Naive thymus-derived CD4-positive, alpha-beta T cell (primary cell): ENCODE data around the gene STAT5B. TPM values are rescaled to one million over a fixed set of nuclear protein-coding genes. Genes with fewer than 3 reads are reported as not detected.
"Not testable (repeated sequence)": the region's sequence is repeated elsewhere in the genome, so short reads cannot be mapped to it uniquely, and the experiment has no call there.

Experiments used
- ATAC-seq: fragments of 150-1000 bp; cut with Tn5 transposase; 2 replicates; pipeline ENCODE4 v1.10.0; 2021; ENCODE audit warnings: mild to moderate bottlenecking, moderate library complexity
- CTCF ChIA-PET: fragments of 350-600 bp; sonication (Branson Sonifier 250); formaldehyde crosslinking; loops from one replicate; lab custom pipeline; 2021; ENCODE audit warnings: antibody characterized with exemption; lab: Charles Lee
- POLR2A ChIA-PET: fragments of 350-600 bp; sonication (Branson Sonifier 250); formaldehyde crosslinking; loops from one replicate; lab custom pipeline; 2021; ENCODE audit warnings: antibody characterized with exemption, inconsistent platforms; lab: Charles Lee
- DNase-seq, 9 donors: peaks; one replicate each; pipeline versions ENCODE4 v3.0.0 to v3.0.0-alpha.2; 2020 to 2022; ENCODE audit warnings: mixed read lengths in 1 of 9
- H3K27ac ChIP-seq: one replicate; pipeline ENCODE4 v1.7.0; 2013; ENCODE audit warnings: mild to moderate bottlenecking, low read depth, low read length, moderate library complexity
- H3K27me3 ChIP-seq, 2 donors: one replicate each; pipeline ENCODE4 v1.7.0; 2013; ENCODE audit warnings: low read length in 2 of 2, mild to moderate bottlenecking in 2 of 2, moderate library complexity in 2 of 2; ENCODE audit not compliant: control insufficient read depth in 2 of 2, insufficient read depth in 2 of 2
- H3K36me3 ChIP-seq, 3 experiments: 1 replicate in 2 of 3; 2 replicates in 1 of 3; pipeline ENCODE4 v1.7.0; 2013; ENCODE audit warnings: low read length in 3 of 3, mild to moderate bottlenecking in 3 of 3, moderate library complexity in 1 of 3; ENCODE audit not compliant: insufficient read depth in 3 of 3, control insufficient read depth in 2 of 3
- H3K4me1 ChIP-seq, 2 donors: one replicate each; pipeline ENCODE4 v1.7.0; 2013; ENCODE audit warnings: low read length in 2 of 2, mild to moderate bottlenecking in 2 of 2, moderate library complexity in 1 of 2; ENCODE audit not compliant: control insufficient read depth in 2 of 2, insufficient read depth in 2 of 2
- H3K4me3 ChIP-seq: 2 replicates; pipeline ENCODE4 v1.7.0; 2013; ENCODE audit warnings: mild to moderate bottlenecking, low read length
- H3K9me3 ChIP-seq, 3 experiments: 1 replicate in 2 of 3; 2 replicates in 1 of 3; pipeline ENCODE4 v1.7.0; 2013; ENCODE audit warnings: low read length in 3 of 3; ENCODE audit not compliant: control insufficient read depth in 2 of 3
- H3K27ac Mint-ChIP-seq, 9 donors: one replicate each; pipeline ENCODE4 v1.8.0; 2020 to 2022; ENCODE audit warnings: mixed read lengths in 9 of 9, mild to moderate bottlenecking in 8 of 9, moderate library complexity in 5 of 9, inconsistent platforms in 2 of 9
- H3K27me3 Mint-ChIP-seq, 5 donors: one replicate each; pipeline ENCODE4 v1.8.0; 2021 to 2022; ENCODE audit warnings: mixed read lengths in 5 of 5, mild to moderate bottlenecking in 1 of 5
- H3K36me3 Mint-ChIP-seq, 5 donors: one replicate each; pipeline ENCODE4 v1.8.0; 2020 to 2022; ENCODE audit warnings: mixed read lengths in 5 of 5, mild to moderate bottlenecking in 3 of 5, inconsistent platforms in 1 of 5
- H3K4me1 Mint-ChIP-seq, 7 donors: one replicate each; pipeline ENCODE4 v1.8.0; 2020 to 2022; ENCODE audit warnings: mixed read lengths in 7 of 7, mild to moderate bottlenecking in 3 of 7, inconsistent platforms in 1 of 7
- H3K4me3 Mint-ChIP-seq, 10 donors: one replicate each; pipeline ENCODE4 v1.8.0; 2020 to 2022; ENCODE audit warnings: mild to moderate bottlenecking in 10 of 10, mixed read lengths in 10 of 10, moderate library complexity in 6 of 10, inconsistent platforms in 2 of 10
- H3K9me3 Mint-ChIP-seq, 11 donors: one replicate each; pipeline ENCODE4 v1.8.0; 2020 to 2022; ENCODE audit warnings: mixed read lengths in 11 of 11, mild to moderate bottlenecking in 4 of 11, inconsistent platforms in 1 of 11, moderate library complexity in 1 of 11
- intact Hi-C, 2 donors: fragments of 100-400 bp; cut with micrococcal nuclease; formaldehyde crosslinking; loops; one replicate each; pipeline ENCODE4 v1.15.1; 2023
- polyA plus RNA-seq, 2 donors: library from polyadenylated mRNA; unstranded; fragments of 300-500 nt; fragmentation: Illumina TruSeq; gene quantifications; one replicate each; pipeline ENCODE4 v1.2.3, GENCODE V29; 2021
- total RNA-seq, 6 experiments: library from RNA in 5 of 6; stranded (reverse) in 5 of 6; gene quantifications; 1 replicate in 5 of 6; 2 replicates in 1 of 6; pipeline ENCODE4 v1.2.3 and lab custom pipeline; 2021 to 2026

Gene STAT5B
- total and polyA plus RNA-seq, 7 experiments from 2014 or later, result 98.0 to 192 (median 149) TPM

DNA sequence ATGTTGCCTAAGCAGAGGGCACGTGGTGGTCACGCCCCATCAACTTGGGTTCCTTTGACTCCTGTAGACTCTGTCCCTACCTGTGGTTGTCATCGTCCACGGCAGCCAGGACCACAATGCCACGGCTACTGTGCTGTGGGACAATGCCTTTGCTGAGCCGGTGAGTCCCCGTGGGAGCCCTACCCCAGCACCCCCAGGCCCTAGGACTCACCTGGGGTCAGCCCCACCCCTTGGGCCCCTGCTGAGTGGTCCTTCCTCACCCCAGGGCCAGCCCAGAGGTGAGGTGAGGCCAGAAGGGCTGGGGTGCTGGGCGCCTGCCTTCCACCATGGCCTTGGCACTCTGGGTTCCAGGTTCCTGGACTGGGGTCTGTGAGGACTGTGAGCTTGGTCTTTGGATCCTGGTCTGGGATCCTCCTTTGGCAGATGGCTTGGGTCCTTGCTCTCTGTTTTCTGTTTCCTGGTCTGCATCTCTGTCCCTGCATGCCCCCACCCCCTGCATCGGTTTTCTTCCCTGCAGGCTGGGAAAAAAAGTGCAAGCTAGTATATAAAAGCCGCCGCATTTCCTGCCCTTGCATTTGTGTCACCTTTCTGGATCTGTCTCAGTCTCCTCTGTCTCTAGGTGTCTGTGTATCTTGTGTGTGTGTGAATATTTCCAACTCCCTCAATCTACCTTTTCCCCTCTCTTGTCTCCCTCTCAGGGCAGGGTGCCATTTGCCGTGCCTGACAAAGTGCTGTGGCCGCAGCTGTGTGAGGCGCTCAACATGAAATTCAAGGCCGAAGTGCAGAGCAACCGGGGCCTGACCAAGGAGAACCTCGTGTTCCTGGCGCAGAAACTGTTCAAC, 29.6 kb upstream of the STAT5B start:
- intact Hi-C loops, result loop anchor here in 1 of 2 donors (2.0 kb wide), 1 partner anchor 17 kb away; no protein-coding TSS in a partner anchor
- Mint-ChIP-seq H3K27me3 (no peaks in the 10 kb centered on the region), H3K9me3 (no peaks in the 10 kb centered on the region), H3K4me3 (peak overlapping the region; percentile 52 to 78 (median 66)), H3K36me3 (peaks cover 15 to 67% (median 34%) of the 10 kb centered on the region in 5 donors), H3K4me1 (peaks cover 32 to 74% (median 53%) of the 10 kb centered on the region in 7 donors), H3K27ac (peak overlapping the region; percentile 84 to 93 (median 90))
- ChIA-PET POLR2A (interaction anchor here (0.6 to 2.1 kb wide), 6 partner anchors 9 to 114 kb away, joined by 3 to 10 read pairs (median 3); partner anchors contain the start of gene STAT3), CTCF (interaction anchor here (0.6 to 0.9 kb wide), 4 partner anchors 18 to 399 kb away, joined by 3 to 4 read pairs (median 4); no protein-coding TSS in a partner anchor)
- H3K27me3 ChIP-seq, result no peaks in the 10 kb centered on the region
- ATAC-seq, result peak; percentile 70
- no peak overlapping the region for H3K4me3 ChIP-seq
- H3K27ac ChIP-seq, result peak overlapping the region; percentile 40
- peak in 7 of 9 donors; percentile 53 to 70 (median 64) for DNase-seq
- H3K4me1 ChIP-seq, result peaks cover 0 to 20% of the 10 kb centered on the region in 2 donors
- no peaks in the 10 kb centered on the region for H3K9me3 ChIP-seq
- peaks cover 7 to 80% (median 29%) of the 10 kb centered on the region in 3 experiments for H3K36me3 ChIP-seq

DNA sequence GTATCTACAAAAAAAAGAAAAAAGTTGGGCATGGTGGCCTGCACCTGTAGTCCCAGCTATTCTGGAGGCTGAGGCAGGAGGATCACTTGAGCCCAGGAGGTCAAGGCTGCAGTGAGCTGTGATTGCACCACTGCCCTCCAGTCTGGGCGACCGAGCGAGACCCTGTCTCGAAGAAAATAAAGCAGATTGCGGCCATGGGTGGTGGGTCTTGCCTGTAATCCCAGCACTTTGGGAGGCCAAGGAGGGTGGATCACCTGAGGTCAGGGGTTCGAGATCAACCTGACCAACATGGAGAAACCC, 28.8 kb upstream of the STAT5B start:
- H3K36me3 Mint-ChIP-seq, result peaks cover 15 to 62% (median 33%) of the 10 kb centered on the region in 5 donors
- H3K27me3 Mint-ChIP-seq, ATAC-seq, H3K4me3 ChIP-seq, intact Hi-C loops, H3K27ac ChIP-seq, H3K9me3 ChIP-seq, H3K27me3 ChIP-seq, DNase-seq, H3K9me3 Mint-ChIP-seq: not testable (repeated sequence)
- CTCF ChIA-PET, result interaction anchor here (0.6 kb wide), 1 partner anchor 400 kb away, joined by 4 read pairs; no protein-coding TSS in a partner anchor
- Histone ChIP-seq H3K4me1 (peaks cover 0 to 13% of the 10 kb centered on the region in 2 donors), H3K36me3 (peaks cover 6 to 73% (median 29%) of the 10 kb centered on the region in 3 experiments)
- peak overlapping the region in 5 of 10 donors; percentile 14 to 49 (median 42) for H3K4me3 Mint-ChIP-seq
- POLR2A ChIA-PET, result interaction anchor here (0.6 to 2.1 kb wide), 4 partner anchors 9 to 113 kb away, joined by 3 to 10 read pairs (median 4); partner anchors contain the start of gene STAT3
- peak overlapping the region in 8 of 9 donors; percentile 21 to 88 (median 50) for H3K27ac Mint-ChIP-seq
- H3K4me1 Mint-ChIP-seq, result peaks cover 26 to 66% (median 46%) of the 10 kb centered on the region in 7 donors

DNA sequence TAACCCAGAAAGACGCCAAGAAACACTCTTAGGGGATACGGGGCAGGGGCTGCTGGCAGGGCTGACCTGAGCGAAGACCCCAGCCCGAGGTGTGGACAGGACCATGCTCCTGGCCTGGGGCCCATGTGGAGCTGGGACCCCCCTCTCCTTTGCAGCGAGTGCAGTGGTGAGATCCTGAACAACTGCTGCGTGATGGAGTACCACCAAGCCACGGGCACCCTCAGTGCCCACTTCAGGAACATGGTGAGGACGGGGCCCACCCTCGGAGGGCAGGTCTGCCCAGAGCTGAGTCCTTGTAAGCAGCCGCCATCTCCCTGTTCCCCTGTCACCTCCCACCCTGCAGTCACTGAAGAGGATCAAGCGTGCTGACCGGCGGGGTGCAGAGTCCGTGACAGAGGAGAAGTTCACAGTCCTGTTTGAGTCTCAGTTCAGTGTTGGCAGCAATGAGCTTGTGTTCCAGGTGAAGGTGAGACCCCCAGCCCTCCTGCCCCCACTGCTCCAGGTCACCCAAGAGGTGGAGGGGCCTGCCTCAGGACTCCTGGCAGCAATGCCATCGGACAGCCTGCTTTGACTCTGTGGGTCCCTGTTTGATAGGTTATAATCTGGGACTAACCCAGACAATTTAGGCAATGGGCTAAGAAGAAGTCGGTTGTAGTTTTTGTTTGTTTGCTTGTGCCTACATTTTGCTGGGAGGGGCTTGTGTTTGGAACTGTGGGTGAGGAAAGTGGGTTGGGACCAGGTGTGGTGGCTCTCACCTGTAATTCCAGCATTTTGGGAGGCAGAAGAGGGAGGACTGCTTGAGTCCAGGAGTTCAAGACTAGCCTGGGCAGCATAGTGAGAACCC, 28.2 kb upstream of the STAT5B start:
- Mint-ChIP-seq H3K36me3 (peaks cover 15 to 56% (median 28%) of the 10 kb centered on the region in 5 donors), H3K27ac (peak overlapping the region in 8 of 9 donors; percentile 21 to 88 (median 72)), H3K4me3 (peak overlapping the region in 6 of 10 donors; percentile 5 to 49 (median 44)), H3K4me1 (peaks cover 21 to 61% (median 40%) of the 10 kb centered on the region in 7 donors), H3K27me3 (no peaks in the 10 kb centered on the region), H3K9me3 (no peaks in the 10 kb centered on the region)
- intact Hi-C loops, result no loop called here
- H3K27me3 ChIP-seq, result no peaks in the 10 kb centered on the region
- peaks cover under 1 to 70% (median 27%) of the 10 kb centered on the region in 3 experiments for H3K36me3 ChIP-seq
- H3K27ac ChIP-seq, result no peak overlapping the region
- peaks cover 0 to 13% of the 10 kb centered on the region in 2 donors for H3K4me1 ChIP-seq
- POLR2A ChIA-PET, result interaction anchor here (0.6 to 2.1 kb wide), 4 partner anchors 10 to 84 kb away, joined by 3 to 10 read pairs (median 3); partner anchors contain the start of genes STAT3 and STAT5A
- no peak for ATAC-seq
- CTCF ChIA-PET, result interaction anchor here (0.6 to 1.0 kb wide), 4 partner anchors 26 to 400 kb away, joined by 3 to 6 read pairs (median 4); no protein-coding TSS in a partner anchor
- H3K9me3 ChIP-seq, result no peaks in the 10 kb centered on the region
- no peak overlapping the region for H3K4me3 ChIP-seq
- no peak for DNase-seq

DNA sequence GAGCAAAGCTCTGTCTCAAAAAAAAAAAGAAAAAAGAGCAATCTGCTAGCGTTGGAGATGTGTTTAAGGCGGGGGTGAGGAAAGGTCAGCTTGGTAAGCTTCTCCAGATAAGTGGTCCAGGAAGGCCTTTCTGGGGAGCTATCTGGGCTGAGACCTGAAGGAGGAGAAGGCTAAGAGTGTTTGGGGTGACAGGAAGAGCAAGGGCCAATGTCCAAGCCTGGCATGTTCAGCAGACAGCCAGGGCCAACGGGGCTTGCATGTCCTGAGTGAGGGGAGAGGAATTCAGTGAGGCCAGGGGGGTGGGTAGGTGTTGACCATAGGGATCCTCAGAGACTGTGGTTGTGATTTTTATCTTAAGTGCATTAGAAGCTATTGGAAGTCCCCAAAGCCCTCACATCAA, 27.5 kb upstream of the STAT5B start:
- Histone ChIP-seq H3K27ac (no peak overlapping the region), H3K27me3 (no peaks in the 10 kb centered on the region), H3K4me1 (peaks cover 0 to 13% of the 10 kb centered on the region in 2 donors), H3K4me3 (no peak overlapping the region), H3K9me3 (no peaks in the 10 kb centered on the region), H3K36me3 (peaks cover 0 to 68% (median 24%) of the 10 kb centered on the region in 3 experiments)
- Mint-ChIP-seq H3K27me3 (no peaks in the 10 kb centered on the region), H3K27ac (peak overlapping the region; percentile 6 to 81 (median 44)), H3K4me3 (no peak overlapping the region), H3K4me1 (peaks cover 18 to 54% (median 38%) of the 10 kb centered on the region in 7 donors), H3K36me3 (peaks cover 15 to 55% (median 28%) of the 10 kb centered on the region in 5 donors), H3K9me3 (no peaks in the 10 kb centered on the region)
- ChIA-PET POLR2A (interaction anchor here (0.9 to 1.2 kb wide), 3 partner anchors 16 to 110 kb away, joined by 3 to 4 read pairs (median 3); partner anchors contain the start of genes GHDC and STAT5A), CTCF (interaction anchor here (0.6 to 1.5 kb wide), 7 partner anchors 9 to 102 kb away, joined by 3 to 6 read pairs (median 4); no protein-coding TSS in a partner anchor)
- intact Hi-C loops, result no loop called here
- DNase-seq (no peak), ATAC-seq (no peak)

DNA sequence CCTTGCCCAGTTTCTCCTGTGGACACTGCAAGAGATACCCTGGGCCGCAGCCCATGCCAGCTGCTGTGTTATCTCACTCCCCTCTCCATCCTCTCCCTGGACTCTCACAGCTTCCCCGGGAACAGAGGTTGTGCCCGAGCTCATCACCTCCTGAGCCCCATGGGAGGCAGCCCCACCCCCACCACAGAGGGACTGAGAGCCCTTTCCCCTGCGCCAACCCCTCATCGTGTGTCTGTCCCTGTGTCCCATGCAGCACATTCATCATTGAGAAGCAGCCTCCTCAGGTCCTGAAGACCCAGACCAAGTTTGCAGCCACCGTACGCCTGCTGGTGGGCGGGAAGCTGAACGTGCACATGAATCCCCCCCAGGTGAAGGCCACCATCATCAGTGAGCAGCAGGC, 24.8 kb upstream of the STAT5B start:
- ChIA-PET CTCF (interaction anchor here (1.3 kb wide), 1 partner anchor 11 kb away, joined by 4 read pairs; no protein-coding TSS in a partner anchor), POLR2A (interaction anchor here (1.1 to 1.4 kb wide), 2 partner anchors 10 to 13 kb away, joined by 3 to 5 read pairs; no protein-coding TSS in a partner anchor)
- H3K4me3 ChIP-seq, result no peak overlapping the region
- peaks cover 0 to 6% of the 10 kb centered on the region in 2 donors for H3K4me1 ChIP-seq
- Mint-ChIP-seq H3K27me3 (no peaks in the 10 kb centered on the region), H3K27ac (peak overlapping the region in 3 of 9 donors; percentile 27 to 56 (median 48)), H3K9me3 (no peaks in the 10 kb centered on the region), H3K4me3 (no peak overlapping the region), H3K36me3 (peaks cover 15 to 48% (median 24%) of the 10 kb centered on the region in 5 donors), H3K4me1 (peaks cover 10 to 40% (median 23%) of the 10 kb centered on the region in 7 donors)
- no peak overlapping the region for H3K27ac ChIP-seq
- no peaks in the 10 kb centered on the region for H3K9me3 ChIP-seq
- no peaks in the 10 kb centered on the region for H3K27me3 ChIP-seq
- ATAC-seq (no peak), DNase-seq (no peak)
- intact Hi-C loops, result no loop called here
- H3K36me3 ChIP-seq, result peaks cover 0 to 63% (median 12%) of the 10 kb centered on the region in 3 experiments
